AG09309 (cell line): ENCODE data around the gene LAMA5.

ENCODE experiments used
- DNase-seq: peaks from one replicate; pipeline ENCODE4 v3.0.0-alpha.2; 2010; ENCODE audit warnings: low read depth
- H3K4me3 ChIP-seq: 2 replicates; pipeline ENCODE4 v1.5.1; 2011; ENCODE audit warnings: mild to moderate bottlenecking, low read depth, low read length, moderate library complexity; ENCODE audit not compliant: control insufficient read depth
- TF ChIP-seq, protein P1 (sequence below): IDR thresholded peaks from 2 replicates; pipeline ENCODE4 v1.5.1; 2011; ENCODE audit warnings: mild to moderate bottlenecking, low read depth, low read length, inconsistent platforms; ENCODE audit not compliant: insufficient read depth, control insufficient read depth; ENCODE audit errors: missing control alignments

Gene LAMA5

DNA sequence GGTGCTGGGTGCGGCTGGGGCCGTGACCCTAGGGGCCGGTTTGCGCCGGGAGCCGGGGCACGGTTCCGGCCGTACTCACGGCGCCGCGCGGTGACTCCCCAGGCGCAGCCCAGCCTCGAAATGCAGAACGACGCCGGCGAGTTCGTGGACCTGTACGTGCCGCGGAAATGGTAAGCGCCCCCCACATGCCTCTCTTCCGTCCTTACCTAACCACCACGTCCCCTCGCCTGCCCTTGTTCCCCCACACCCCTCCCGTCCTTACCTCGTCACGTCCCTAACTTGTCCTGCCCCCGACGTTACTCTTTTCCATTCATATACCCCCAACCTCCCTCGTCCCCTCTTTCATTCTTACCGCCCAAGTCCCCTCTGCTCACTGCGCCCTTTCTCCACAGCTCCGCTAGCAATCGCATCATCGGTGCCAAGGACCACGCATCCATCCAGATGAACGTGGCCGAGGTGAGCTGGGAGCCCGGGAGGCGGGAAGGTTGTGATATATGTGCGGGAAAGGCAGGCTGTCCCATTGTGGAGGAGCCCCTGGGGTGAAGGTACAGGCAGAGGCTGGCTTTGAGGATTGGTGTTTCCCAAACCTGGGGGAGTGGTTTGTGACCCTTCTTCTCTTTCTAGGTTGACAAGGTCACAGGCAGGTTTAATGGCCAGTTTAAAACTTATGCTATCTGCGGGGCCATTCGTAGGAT lies 20.3 kb upstream of the LAMA5 start:
- peak overlapping the region; percentile 85 for H3K4me3 ChIP-seq
- DNase-seq = no peak
- TF ChIP-seq, protein P1, sequence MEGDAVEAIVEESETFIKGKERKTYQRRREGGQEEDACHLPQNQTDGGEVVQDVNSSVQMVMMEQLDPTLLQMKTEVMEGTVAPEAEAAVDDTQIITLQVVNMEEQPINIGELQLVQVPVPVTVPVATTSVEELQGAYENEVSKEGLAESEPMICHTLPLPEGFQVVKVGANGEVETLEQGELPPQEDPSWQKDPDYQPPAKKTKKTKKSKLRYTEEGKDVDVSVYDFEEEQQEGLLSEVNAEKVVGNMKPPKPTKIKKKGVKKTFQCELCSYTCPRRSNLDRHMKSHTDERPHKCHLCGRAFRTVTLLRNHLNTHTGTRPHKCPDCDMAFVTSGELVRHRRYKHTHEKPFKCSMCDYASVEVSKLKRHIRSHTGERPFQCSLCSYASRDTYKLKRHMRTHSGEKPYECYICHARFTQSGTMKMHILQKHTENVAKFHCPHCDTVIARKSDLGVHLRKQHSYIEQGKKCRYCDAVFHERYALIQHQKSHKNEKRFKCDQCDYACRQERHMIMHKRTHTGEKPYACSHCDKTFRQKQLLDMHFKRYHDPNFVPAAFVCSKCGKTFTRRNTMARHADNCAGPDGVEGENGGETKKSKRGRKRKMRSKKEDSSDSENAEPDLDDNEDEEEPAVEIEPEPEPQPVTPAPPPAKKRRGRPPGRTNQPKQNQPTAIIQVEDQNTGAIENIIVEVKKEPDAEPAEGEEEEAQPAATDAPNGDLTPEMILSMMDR = no peak

DNA sequence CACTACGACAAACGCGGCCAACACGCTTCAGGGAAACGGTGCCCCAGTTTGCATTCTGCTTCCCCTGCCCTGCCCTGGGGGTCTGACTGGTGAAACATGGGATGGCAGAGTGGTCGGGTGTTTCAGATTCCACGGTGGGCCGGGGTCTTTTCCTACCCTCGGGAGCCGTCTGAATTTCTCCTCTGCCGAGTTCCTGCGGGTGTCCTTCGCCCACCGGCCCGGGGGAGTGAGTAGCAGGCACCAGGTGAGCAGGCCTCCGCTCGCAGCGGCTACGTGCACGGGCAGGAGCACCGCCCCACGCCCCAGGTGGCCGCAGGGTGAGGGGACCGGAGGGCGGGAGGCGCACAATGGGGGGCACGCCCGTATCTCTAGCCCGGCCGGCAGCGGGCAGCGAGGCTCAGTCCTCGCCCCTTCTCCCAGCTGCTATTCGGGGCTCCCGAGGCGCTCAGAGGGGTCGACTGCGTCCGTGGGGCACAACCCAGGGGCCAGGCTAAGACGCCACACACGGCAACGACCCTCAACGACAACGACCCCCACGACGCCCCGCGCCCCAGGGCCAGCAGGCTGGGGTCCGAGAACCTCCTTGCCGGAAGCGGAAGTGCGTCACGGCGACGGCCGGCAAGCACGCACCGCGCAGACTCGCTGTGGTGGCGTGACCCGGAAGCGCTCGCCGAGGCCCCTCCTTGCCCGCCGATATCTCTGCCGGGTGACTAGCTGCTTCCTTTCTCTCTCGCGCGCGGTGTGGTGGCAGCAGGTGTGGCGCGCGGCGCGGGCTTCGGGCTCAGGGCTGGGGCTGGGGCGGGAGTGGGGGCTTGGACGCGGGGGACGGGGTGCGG lies 19.5 kb upstream of the LAMA5 start, which contains the start of gene RPS21:
TSS of gene RPS21 (plus strand) at position 721 of the 836 bp plus-strand sequence. CDS start 236 bp downstream, outside the sequence.
- DNase-seq = peak; percentile 37
- H3K4me3 ChIP-seq = peak within 1 kb of the TSS; percentile 85
- TF ChIP-seq, protein P1 = no peak

DNA sequence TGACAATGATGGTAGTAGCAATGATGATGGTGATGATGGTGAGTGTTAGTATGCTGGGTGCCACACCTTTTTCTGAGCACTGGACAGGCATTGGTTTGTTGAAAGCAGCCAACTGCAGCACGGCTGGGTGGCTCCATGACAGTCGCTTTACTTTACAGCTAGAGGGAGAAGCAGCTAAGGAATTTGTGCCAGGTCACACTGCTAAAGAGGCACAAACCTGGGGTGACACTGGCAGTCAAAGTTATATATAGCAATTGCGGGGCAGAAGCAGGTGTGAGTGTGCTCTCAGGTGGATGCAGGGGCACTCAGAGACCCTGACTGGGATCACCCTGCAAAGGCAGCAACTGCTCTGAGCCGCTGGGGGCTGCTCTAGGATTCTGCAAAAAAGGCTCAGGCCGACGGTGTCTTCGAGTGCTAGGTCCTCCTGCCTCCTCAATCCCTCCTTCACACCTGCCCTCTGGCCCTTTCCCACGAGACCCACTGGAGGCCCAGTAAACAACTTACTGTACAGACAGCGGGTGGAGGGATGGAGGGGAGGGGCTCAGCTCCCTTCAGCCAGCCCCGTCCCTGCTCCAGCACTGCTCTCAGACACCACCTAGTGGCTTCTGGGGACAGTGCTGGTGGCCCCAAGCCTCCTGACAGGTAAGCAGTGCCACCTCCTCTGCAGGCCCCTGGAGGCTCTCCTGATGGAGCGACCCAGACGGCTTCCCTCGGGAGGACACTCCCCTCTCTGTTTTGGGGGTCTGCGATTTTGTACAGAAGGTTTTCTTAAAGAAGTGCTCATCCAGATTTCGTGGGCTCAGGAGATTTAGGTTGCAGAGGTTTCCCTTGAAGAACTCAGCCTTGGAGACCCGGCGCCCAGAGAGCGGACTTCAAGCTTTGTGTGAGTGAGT lies 15.4 kb upstream of the LAMA5 start:
- DNase-seq = no peak
- TF ChIP-seq, protein P1 = peak; percentile 98
- H3K4me3 ChIP-seq = no peak overlapping the region

DNA sequence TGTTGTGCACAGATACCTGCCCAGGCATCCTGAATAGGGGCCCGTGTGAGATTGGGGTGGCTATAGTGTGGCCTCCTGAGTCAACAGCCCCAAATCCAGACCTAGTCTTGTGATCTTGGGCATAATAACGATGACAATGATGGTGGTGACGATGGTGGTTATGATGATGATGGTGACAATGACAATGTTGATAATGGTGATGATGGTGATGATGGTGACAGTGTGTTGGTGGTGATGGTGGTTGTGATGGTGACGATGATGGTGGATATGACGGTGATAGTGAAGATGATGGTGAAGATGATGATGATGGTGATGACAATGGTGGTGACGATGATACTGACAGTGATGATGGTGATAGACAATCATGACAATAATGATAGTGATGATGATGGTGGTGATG lies 14.7 kb upstream of the LAMA5 start:
- H3K4me3 ChIP-seq = no peak overlapping the region
- DNase-seq = no peak
- TF ChIP-seq, protein P1 = no peak

DNA sequence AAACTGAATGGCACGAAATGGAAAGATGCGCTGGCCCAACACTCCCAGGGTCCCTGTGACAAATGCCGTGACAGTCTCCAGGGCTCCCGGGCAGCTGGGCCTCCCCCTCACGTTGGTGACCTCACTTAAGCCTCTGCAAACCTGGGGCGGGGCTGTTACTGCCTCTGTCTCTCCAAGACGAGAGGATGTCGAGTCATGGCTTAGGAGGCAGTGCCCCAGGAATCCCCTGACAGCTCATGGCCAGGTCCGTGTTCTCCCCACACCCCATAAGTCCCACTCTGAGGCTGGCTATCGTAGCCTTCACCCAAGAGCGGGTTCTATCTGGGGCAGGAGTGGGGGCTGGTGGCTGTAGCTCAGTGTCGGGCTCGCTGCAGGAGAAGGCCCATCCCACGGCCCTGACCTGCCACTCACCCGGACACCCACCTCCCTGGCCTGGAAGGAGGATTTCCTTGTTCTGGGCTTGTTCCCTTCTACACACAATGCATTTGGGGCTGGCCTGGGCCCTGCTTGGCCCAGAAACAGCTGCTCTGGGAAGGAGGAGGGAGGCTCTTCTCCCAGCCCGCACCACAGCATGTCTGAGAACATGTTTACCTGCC lies 14.2 kb upstream of the LAMA5 start:
- DNase-seq = no peak
- TF ChIP-seq, protein P1 = no peak

DNA sequence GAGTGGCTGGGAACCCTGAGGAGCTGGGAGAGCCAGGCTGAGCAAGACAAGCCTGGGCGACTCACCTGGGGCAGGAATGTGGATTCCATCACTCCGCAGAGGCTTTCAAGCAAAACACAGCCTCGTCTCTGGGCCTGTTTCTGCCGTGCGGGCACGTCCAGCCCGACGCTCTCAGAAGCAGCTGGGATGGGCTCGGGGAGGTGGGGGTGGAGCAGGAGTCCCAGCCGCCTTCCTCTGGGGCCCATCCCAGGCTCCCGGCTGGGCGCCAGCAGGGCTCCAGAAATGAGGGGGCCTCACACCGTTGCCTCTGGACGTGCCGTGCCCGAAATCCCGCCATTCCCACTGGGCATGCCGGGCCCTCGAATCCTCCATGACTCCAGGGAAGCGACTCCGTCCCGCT lies 11.1 kb upstream of the LAMA5 start:
- no peak for DNase-seq
- TF ChIP-seq, protein P1 = no peak
- H3K4me3 ChIP-seq = no peak overlapping the region

More for the DNA sequence above, 14.2 kb upstream of the LAMA5 start:
- no peak overlapping the region for H3K4me3 ChIP-seq
